NT2/D1 (cell line): ENCODE results near the gene SSH2.
A peak's percentile ranks its signal among the peaks of the same experiment; 100 is the strongest.

ENCODE experiments used
- DNase-seq: peaks from one replicate; pipeline ENCODE4 v3.0.0-alpha.2; 2011; ENCODE audit warnings: low read depth, low spot score
- H3K27me3 ChIP-seq: 2 replicates; pipeline ENCODE4 v1.6.0; 2011; ENCODE audit warnings: mild to moderate bottlenecking; ENCODE audit not compliant: insufficient read length, insufficient read depth
- H3K36me3 ChIP-seq: 2 replicates; pipeline ENCODE4 v1.6.1; 2011; ENCODE audit warnings: mild to moderate bottlenecking, low read length, mixed read lengths; ENCODE audit not compliant: insufficient read depth, insufficient read length
- H3K4me1 ChIP-seq: 2 replicates; pipeline ENCODE4 v1.5.1; 2011; ENCODE audit not compliant: insufficient read depth, insufficient read length
- H3K4me3 ChIP-seq: 2 replicates; pipeline ENCODE4 v1.5.1; 2011; ENCODE audit warnings: low read depth; ENCODE audit not compliant: insufficient read length
- H3K9ac ChIP-seq: 2 replicates; pipeline ENCODE4 v1.6.0; 2011; ENCODE audit warnings: low read depth; ENCODE audit not compliant: insufficient read length
- H3K9me3 ChIP-seq: 2 replicates; pipeline ENCODE4 v1.5.1; 2011; ENCODE audit warnings: mild to moderate bottlenecking, low read length; ENCODE audit not compliant: insufficient read depth
- SUZ12 ChIP-seq: IDR thresholded peaks from 2 replicates; pipeline ENCODE4 v1.6.1; 2011; ENCODE audit not compliant: insufficient read length, insufficient read depth; ENCODE audit errors: extremely low read depth
- YY1 ChIP-seq: IDR thresholded peaks from 2 replicates; pipeline ENCODE4 v1.6.1; 2011; ENCODE audit not compliant: insufficient read length, insufficient read depth
- ZNF274 ChIP-seq: IDR thresholded peaks from 2 replicates; pipeline ENCODE4 v1.6.1; 2011; ENCODE audit warnings: mild to moderate bottlenecking, low read depth, low read length

Gene SSH2

GRCh38 chr17:29595107-29595942 is 334.7 kb downstream of the SSH2 start:
- DNase-seq = no peak
- Histone ChIP-seq H3K9ac (no peak overlapping the region), H3K9me3 (no peaks in the 10 kb centered on the region), H3K36me3 (no peaks in the 10 kb centered on the region), H3K4me1 (peaks cover 36% of the 10 kb centered on the region), H3K27me3 (peaks cover 17% of the 10 kb centered on the region), H3K4me3 (no peak overlapping the region)
- TF ChIP-seq YY1 (no peak), SUZ12 (no peak), ZNF274 (no peak)

GRCh38 chr17:29594519-29595090 is 335.4 kb downstream of the SSH2 start:
- peaks cover 24% of the 10 kb centered on the region for H3K27me3 ChIP-seq
- peaks cover 37% of the 10 kb centered on the region for H3K4me1 ChIP-seq
- no peak for DNase-seq
- no peaks in the 10 kb centered on the region for H3K9me3 ChIP-seq
- H3K9ac ChIP-seq = no peak overlapping the region
- TF ChIP-seq YY1 = no peak
- no peak for TF ChIP-seq ZNF274
- TF ChIP-seq SUZ12 = no peak
- no peaks in the 10 kb centered on the region for H3K36me3 ChIP-seq
- H3K4me3 ChIP-seq = no peak overlapping the region

- H3K9me3 ChIP-seq = no peaks in the 10 kb centered on the region
- peaks cover 37% of the 10 kb centered on the region for H3K4me1 ChIP-seq
- TF ChIP-seq YY1 (no peak), ZNF274 (no peak), SUZ12 (no peak)
- DNase-seq = no peak
- peaks cover 25% of the 10 kb centered on the region for H3K27me3 ChIP-seq
- H3K9ac ChIP-seq = no peak overlapping the region
- peak overlapping the region; percentile 34 for H3K4me3 ChIP-seq
- H3K36me3 ChIP-seq = no peaks in the 10 kb centered on the region
These were observed 336.2 kb downstream of the SSH2 start for GRCh38 chr17:29593591-29594518.

GRCh38 chr17:29592850-29593551 is 337.0 kb downstream of the SSH2 start, which contains the start of gene ANKRD13B:
TSS of gene ANKRD13B (plus strand) at chr17:29593132. CDS start at chr17:29593622, 490 bp downstream.
- H3K9me3 ChIP-seq = no peaks in the 10 kb centered on the region
- TF ChIP-seq YY1 (no peak), ZNF274 (no peak), SUZ12 (no peak)
- no peak within 1 kb of the TSS for H3K9ac ChIP-seq
- no peak for DNase-seq
- no peaks in the 10 kb centered on the region for H3K36me3 ChIP-seq
- peaks cover 32% of the 10 kb centered on the region for H3K27me3 ChIP-seq
- peak within 1 kb of the TSS; percentile 40 for H3K4me3 ChIP-seq
- H3K4me1 ChIP-seq = peaks cover 39% of the 10 kb centered on the region

GRCh38 chr17:29591737-29592608 is 338.1 kb downstream of the SSH2 start:
- H3K4me3 ChIP-seq = peak overlapping the region; percentile 45
- H3K4me1 ChIP-seq = peaks cover 36% of the 10 kb centered on the region
- DNase-seq = no peak

More at GRCh38 chr17:29591737-29592608, 338.1 kb downstream of the SSH2 start:
- no peaks in the 10 kb centered on the region for H3K36me3 ChIP-seq
- peaks cover 36% of the 10 kb centered on the region for H3K27me3 ChIP-seq
- no peaks in the 10 kb centered on the region for H3K9me3 ChIP-seq
- no peak for TF ChIP-seq ZNF274
- TF ChIP-seq SUZ12 = no peak
- no peak for TF ChIP-seq YY1
- peak overlapping the region; percentile 76 for H3K9ac ChIP-seq
